ENCODE data around the gene GABRB1. TPM values are rescaled to one million over a fixed set of nuclear protein-coding genes. Genes with fewer than 3 reads are reported as not detected.

Gene GABRB1
- total and polyA plus RNA-seq, 8 donors = 0.17 to 0.48 (median 0.32) TPM; not detected in 4

GRCh38 chr4:47382846-47383360 lies 351.5 kb downstream of the GABRB1 start:
- no peak for ATAC-seq
- H3K4me3 ChIP-seq = no peak overlapping the region
- no peaks in the 10 kb centered on the region for H3K36me3 ChIP-seq
- H3K27ac ChIP-seq = no peak overlapping the region
- no peak for DNase-seq
- H3K27me3 ChIP-seq = no peaks in the 10 kb centered on the region
- TF ChIP-seq, protein P1, sequence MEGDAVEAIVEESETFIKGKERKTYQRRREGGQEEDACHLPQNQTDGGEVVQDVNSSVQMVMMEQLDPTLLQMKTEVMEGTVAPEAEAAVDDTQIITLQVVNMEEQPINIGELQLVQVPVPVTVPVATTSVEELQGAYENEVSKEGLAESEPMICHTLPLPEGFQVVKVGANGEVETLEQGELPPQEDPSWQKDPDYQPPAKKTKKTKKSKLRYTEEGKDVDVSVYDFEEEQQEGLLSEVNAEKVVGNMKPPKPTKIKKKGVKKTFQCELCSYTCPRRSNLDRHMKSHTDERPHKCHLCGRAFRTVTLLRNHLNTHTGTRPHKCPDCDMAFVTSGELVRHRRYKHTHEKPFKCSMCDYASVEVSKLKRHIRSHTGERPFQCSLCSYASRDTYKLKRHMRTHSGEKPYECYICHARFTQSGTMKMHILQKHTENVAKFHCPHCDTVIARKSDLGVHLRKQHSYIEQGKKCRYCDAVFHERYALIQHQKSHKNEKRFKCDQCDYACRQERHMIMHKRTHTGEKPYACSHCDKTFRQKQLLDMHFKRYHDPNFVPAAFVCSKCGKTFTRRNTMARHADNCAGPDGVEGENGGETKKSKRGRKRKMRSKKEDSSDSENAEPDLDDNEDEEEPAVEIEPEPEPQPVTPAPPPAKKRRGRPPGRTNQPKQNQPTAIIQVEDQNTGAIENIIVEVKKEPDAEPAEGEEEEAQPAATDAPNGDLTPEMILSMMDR (IDR thresholded peaks at IDR 0.05) = no peak
- intact Hi-C loops (cut with DNase I) = loop anchor here in 1 of 2 donors (5.0 to 10.0 kb wide), 2 partner anchors 448 to 536 kb away; no protein-coding TSS in a partner anchor
- H3K4me1 ChIP-seq = no peaks in the 10 kb centered on the region
- H3K9me3 ChIP-seq = no peaks in the 10 kb centered on the region

- Histone ChIP-seq H3K36me3 (no peaks in the 10 kb centered on the region), H3K27me3 (no peaks in the 10 kb centered on the region), H3K4me1 (no peaks in the 10 kb centered on the region), H3K9me3 (no peaks in the 10 kb centered on the region), H3K27ac (no peak overlapping the region), H3K4me3 (no peak overlapping the region)
- no peak for ATAC-seq
- intact Hi-C loops (cut with DNase I) = loop anchor here in 1 of 2 donors (5.0 to 10.0 kb wide), 2 partner anchors 449 to 537 kb away; no protein-coding TSS in a partner anchor
- peak in 1 of 4 donors; percentile 28 for DNase-seq
- TF ChIP-seq, protein P1 (IDR thresholded peaks at IDR 0.05) = peak in 1 of 2 donors; percentile 43
Observed at GRCh38 chr4:47383829-47384427, 352.6 kb downstream of the GABRB1 start.

GRCh38 chr4:47386146-47386545 lies 354.8 kb downstream of the GABRB1 start:
- Histone ChIP-seq H3K36me3 (no peaks in the 10 kb centered on the region), H3K4me1 (no peaks in the 10 kb centered on the region), H3K4me3 (no peak overlapping the region), H3K9me3 (no peaks in the 10 kb centered on the region), H3K27ac (no peak overlapping the region), H3K27me3 (no peaks in the 10 kb centered on the region)
- DNase-seq (no peak), ATAC-seq (no peak)
- TF ChIP-seq, protein P1 (IDR thresholded peaks at IDR 0.05) = no peak
- intact Hi-C loops (cut with DNase I) = loop anchor here in 1 of 2 donors (10.0 kb wide), 1 partner anchor 451 kb away; no protein-coding TSS in a partner anchor

DNA sequence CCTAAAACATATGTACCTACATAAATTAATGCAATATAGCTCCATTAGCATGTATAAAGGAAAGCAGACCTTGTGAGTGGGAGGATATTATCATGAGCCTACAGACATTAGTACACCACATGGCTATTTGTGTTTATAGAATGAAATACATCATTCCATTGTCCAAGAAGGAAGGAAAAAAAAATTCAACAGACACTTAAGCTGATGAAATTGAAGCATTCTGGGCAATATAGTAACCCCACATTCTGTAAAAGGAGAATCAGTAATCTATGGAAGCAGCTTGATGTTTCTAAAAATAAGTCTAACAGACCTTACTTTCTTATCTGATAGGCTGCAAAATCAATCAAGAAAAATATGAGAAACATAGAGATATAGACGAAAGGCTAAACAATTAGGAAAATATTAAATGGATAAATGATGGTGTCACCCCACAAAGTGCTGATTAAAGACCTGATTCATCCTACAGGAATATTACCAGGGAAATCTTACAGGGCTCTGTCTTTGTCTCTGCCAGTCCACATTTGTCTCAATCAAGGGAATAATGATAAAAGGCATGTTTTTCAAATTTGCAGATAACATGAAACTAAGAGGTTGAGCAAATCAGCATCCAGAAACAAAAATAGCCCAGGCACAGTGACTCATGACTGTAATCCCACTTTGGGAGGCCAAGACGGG lies 355.3 kb downstream of the GABRB1 start:
- no peaks in the 10 kb centered on the region for H3K36me3 ChIP-seq
- DNase-seq = no peak
- no peak overlapping the region for H3K27ac ChIP-seq
- H3K9me3 ChIP-seq = no peaks in the 10 kb centered on the region
- H3K4me1 ChIP-seq = no peaks in the 10 kb centered on the region
- no peak overlapping the region for H3K4me3 ChIP-seq
- TF ChIP-seq, protein P1 (IDR thresholded peaks at IDR 0.05) = no peak
- no peak for ATAC-seq
- intact Hi-C loops (cut with DNase I) = loop anchor here in 1 of 2 donors (10.0 kb wide), 1 partner anchor 452 kb away; no protein-coding TSS in a partner anchor
- no peaks in the 10 kb centered on the region for H3K27me3 ChIP-seq

Data from left lung (tissue), 10 donors.